Endothelial cell of umbilical vein (primary cell): ENCODE measurements around the gene ZMIZ1. TPM values are rescaled to one million over a fixed set of nuclear protein-coding genes. Genes with fewer than 3 reads are reported as not detected.

Source experiments
- BruUV-seq: library from RNA; stranded (reverse); fragments of 400-500 nt; replicated peaks from 2 replicates; lab custom pipeline; 2021; lab: Mats Ljungman, UMichigan
- CTCF ChIA-PET: fragments of 300-600, 350-600 bp; sonication (Branson Sonifier 250); formaldehyde crosslinking; loops from one replicate; lab custom pipeline; 2021; ENCODE audit warnings: antibody characterized with exemption, inconsistent platforms; lab: Charles Lee
- POLR2A ChIA-PET: fragments of 300-600, 350-600 bp; sonication (Branson Sonifier 250); formaldehyde crosslinking; loops from one replicate; lab custom pipeline; 2021; ENCODE audit warnings: antibody characterized with exemption, inconsistent platforms; lab: Charles Lee
- DNase-seq: peaks from one replicate; pipeline ENCODE4 v3.0.0-alpha.2; 2011; ENCODE audit warnings: low read depth, low spot score
- FAIRE-seq: peaks from 2 replicates; lab custom pipeline; 2011; peaks lifted over from hg19 to GRCh38; lab: Jason Lieb, UNC
- H2AFZ ChIP-seq: 2 replicates; pipeline ENCODE4 v1.6.0; 2012; ENCODE audit warnings: low read depth, low read length, control low read depth, inconsistent platforms
- H3K27ac ChIP-seq: 2 replicates; pipeline ENCODE4 v1.5.1; 2011; ENCODE audit warnings: low read depth, mild to moderate bottlenecking, control low read depth, low read length, moderate library complexity; ENCODE audit not compliant: insufficient read depth
- H3K27me3 ChIP-seq, 2 experiments: 2 replicates each; pipeline versions ENCODE4 v1.6.0 to v1.6.1; 2011; ENCODE audit warnings: low read length in 2 of 2, mixed read lengths in 1 of 2; ENCODE audit not compliant: control insufficient read depth in 2 of 2, insufficient read depth in 2 of 2
- H3K36me3 ChIP-seq, 2 experiments: 2 replicates in 1 of 2; 3 replicates in 1 of 2; pipeline ENCODE4 v1.5.1; 2011; ENCODE audit warnings: low read length in 2 of 2, mild to moderate bottlenecking in 1 of 2, moderate library complexity in 1 of 2; ENCODE audit not compliant: control insufficient read depth in 2 of 2, insufficient read depth in 2 of 2; ENCODE audit errors: extremely low read depth in 1 of 2
- H3K4me1 ChIP-seq: 3 replicates; pipeline ENCODE4 v1.5.1; 2011; ENCODE audit warnings: mild to moderate bottlenecking, low read length; ENCODE audit not compliant: control insufficient read depth, insufficient read depth; ENCODE audit errors: extremely low read depth
- H3K4me2 ChIP-seq: 2 replicates; pipeline ENCODE4 v1.6.1; 2011; ENCODE audit warnings: low read length, control low read depth, mixed read lengths; ENCODE audit not compliant: insufficient read depth
- H3K4me3 ChIP-seq, 3 experiments: fragments of 200-600 bp in 1 of 3; sonication (generic), shearing (Covaris generic) in 1 of 3; replicated peaks in 1 of 3; 2 replicates each; pipeline ENCODE4 v1.5.1; 2011 to 2016; ENCODE audit warnings: control low read depth in 3 of 3, low read length in 3 of 3, mild to moderate bottlenecking in 2 of 3, inconsistent platforms in 1 of 3, low read depth in 1 of 3, moderate library complexity in 1 of 3; ENCODE audit not compliant: insufficient read depth in 1 of 3
- H3K79me2 ChIP-seq: 2 replicates; pipeline ENCODE4 v1.6.0; 2012; ENCODE audit warnings: low read length, inconsistent platforms; ENCODE audit not compliant: control insufficient read depth, insufficient read depth
- H3K9ac ChIP-seq: replicated peaks from 2 replicates; pipeline ENCODE3; 2011; ENCODE audit warnings: low read length, control low read depth; ENCODE audit not compliant: insufficient read depth; ENCODE audit errors: extremely low read depth
- H3K9me1 ChIP-seq: replicated peaks from 3 replicates; pipeline ENCODE4 v1.6.0; 2011; ENCODE audit warnings: mild to moderate bottlenecking, low read length; ENCODE audit not compliant: control insufficient read depth, insufficient read depth; ENCODE audit errors: extremely low read depth
- H3K9me3 ChIP-seq: replicated peaks from 2 replicates; pipeline ENCODE4 v1.5.1; 2012; ENCODE audit warnings: low read length, inconsistent platforms; ENCODE audit not compliant: control insufficient read depth, insufficient read depth
- H4K20me1 ChIP-seq: replicated peaks from 2 replicates; pipeline ENCODE3; 2011; ENCODE audit warnings: mild to moderate bottlenecking, low read length; ENCODE audit not compliant: control insufficient read depth, insufficient read depth; ENCODE audit errors: extremely low read depth
- EZH2 ChIP-seq: IDR thresholded peaks from 2 replicates; pipeline ENCODE4 v1.6.1; 2012; ENCODE audit warnings: borderline replicate concordance, low read depth, mild to moderate bottlenecking, moderate library complexity, low read length, inconsistent platforms; ENCODE audit not compliant: severe bottlenecking
- FOS ChIP-seq: IDR thresholded peaks from 2 replicates; pipeline ENCODE4 v1.6.1; 2011; ENCODE audit warnings: mild to moderate bottlenecking, low read length, moderate library complexity, borderline replicate concordance; ENCODE audit not compliant: insufficient read depth
- GATA2 ChIP-seq: IDR thresholded peaks from 2 replicates; pipeline ENCODE4 v1.7.0; 2011; ENCODE audit warnings: low read depth, mild to moderate bottlenecking, moderate library complexity, mixed read lengths, low read length; ENCODE audit not compliant: insufficient read length, insufficient read depth
- JUN ChIP-seq: IDR thresholded peaks from 2 replicates; pipeline ENCODE4 v1.6.1; 2011; ENCODE audit warnings: borderline replicate concordance, low read depth; ENCODE audit not compliant: insufficient read length, insufficient read depth
- MAX ChIP-seq: IDR thresholded peaks from 2 replicates; pipeline ENCODE4 v1.6.1; 2011; ENCODE audit not compliant: insufficient read depth, insufficient read length
- MYC ChIP-seq: IDR thresholded peaks from one replicate; pipeline ENCODE4 v1.6.1; 2011; ENCODE audit warnings: mild to moderate bottlenecking, low read depth, low read length
- POLR2A ChIP-seq: IDR thresholded peaks from 2 replicates; pipeline ENCODE4 v1.6.1; 2012; ENCODE audit warnings: low read depth, mild to moderate bottlenecking, control low read depth, low read length
- POLR2AphosphoS5 ChIP-seq: IDR thresholded peaks from 2 replicates; pipeline ENCODE4 v1.6.1; 2012; ENCODE audit warnings: low read depth, mild to moderate bottlenecking, control low read depth, low read length, moderate library complexity; ENCODE audit not compliant: insufficient read depth
- dilution Hi-C: fragments of 300-500 bp; cut with MboI; formaldehyde crosslinking; loops from one replicate; pipeline ENCODE4 v1.15.0; 2019; ENCODE audit warnings: low sequenced_read_pairs; ENCODE audit not compliant: extremely low pct_ligation_motif_present
- intact Hi-C: fragments of 100-400 bp; cut with micrococcal nuclease; formaldehyde crosslinking; loops from one replicate; pipeline ENCODE4 v1.10.0; 2022
- polyA plus RNA-seq, 4 experiments: library from polyadenylated mRNA; depleted of rRNA in 3 of 4; stranded (reverse) in 3 of 4; unstranded in 1 of 4; fragments of >200 nt; gene quantifications; 2 replicates each; pipeline versions ENCODE4 v1.2.1 to v1.2.3, GENCODE V29; 2011 to 2012; ENCODE audit warnings: missing spikeins in 1 of 4
- total RNA-seq: library from RNA; stranded (reverse); gene quantifications from 2 replicates; pipeline ENCODE4 v1.2.3, GENCODE V29; 2021
- TF ChIP-seq, protein P1 (sequence below), 2 donors: IDR thresholded peaks; 1 replicate in 1 of 2; 2 replicates in 1 of 2; pipeline ENCODE4 v1.5.1; 2011; ENCODE audit warnings: low read length in 2 of 2, mild to moderate bottlenecking in 2 of 2, moderate library complexity in 2 of 2, control low read depth in 1 of 2, inconsistent platforms in 1 of 2, low read depth in 1 of 2; ENCODE audit not compliant: insufficient read depth in 1 of 2; ENCODE audit errors: extremely low read depth in 1 of 2

The ZMIZ1 gene
- total and polyA plus RNA-seq, 2 donors (not counting 3 experiments of a cell fraction or from before 2014, with no cell fraction given) = 12.5 to 46.7 TPM

GRCh38 chr10:79044036-79044632 lies 24.6 kb upstream of the ZMIZ1 start:
- no peaks in the 10 kb centered on the region for H3K79me2 ChIP-seq
- no peak overlapping the region for H2AFZ ChIP-seq
- no peak for DNase-seq
- H3K4me2 ChIP-seq = no peak overlapping the region
- H3K27ac ChIP-seq = no peak overlapping the region
- no TSS peak for BruUV-seq
- CTCF ChIA-PET = no interaction called here
- peaks cover 15 to 32% of the 10 kb centered on the region in 2 experiments for H3K27me3 ChIP-seq
- no peak overlapping the region for H3K4me3 ChIP-seq
- no peaks in the 10 kb centered on the region for H3K4me1 ChIP-seq
- no peak for TF ChIP-seq JUN
- TF ChIP-seq FOS = no peak
- TF ChIP-seq GATA2 = no peak
- no peak for TF ChIP-seq MYC
- H3K9ac ChIP-seq = no peak overlapping the region
- dilution Hi-C loops (no loop called here), intact Hi-C loops (no loop called here)
- H3K36me3 ChIP-seq = no peaks in the 10 kb centered on the region
- H3K9me1 ChIP-seq = no peaks in the 10 kb centered on the region
- no peaks in the 10 kb centered on the region for H3K9me3 ChIP-seq
- FAIRE-seq = no peak
- POLR2A ChIA-PET = no interaction called here
- H4K20me1 ChIP-seq = no peaks in the 10 kb centered on the region

DNA sequence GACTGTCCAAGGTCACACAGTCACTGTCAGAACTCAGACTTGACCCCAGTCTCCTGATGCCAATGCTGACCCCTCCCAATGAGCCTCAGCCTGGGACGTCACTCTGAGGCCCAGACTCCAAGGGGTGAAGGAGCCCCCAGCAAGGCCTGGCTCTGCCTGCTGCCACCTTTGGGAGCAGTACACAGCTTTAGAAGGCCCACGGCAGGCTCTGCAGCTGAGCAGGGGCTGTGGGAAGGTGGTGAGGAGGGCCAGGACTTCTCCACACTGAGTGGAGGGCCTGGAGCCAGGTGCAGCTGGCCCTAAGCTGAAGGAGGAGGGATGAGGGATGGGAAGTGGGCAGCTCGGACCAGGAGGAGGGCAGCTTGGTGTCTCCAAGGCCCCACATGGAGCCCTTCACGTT lies 23.9 kb upstream of the ZMIZ1 start:
- Histone ChIP-seq H3K36me3 (no peaks in the 10 kb centered on the region), H4K20me1 (no peaks in the 10 kb centered on the region), H3K27ac (no peak overlapping the region), H3K4me3 (no peak overlapping the region), H3K9me3 (no peaks in the 10 kb centered on the region), H3K4me1 (no peaks in the 10 kb centered on the region), H3K27me3 (peaks cover 11 to 25% of the 10 kb centered on the region in 2 experiments), H3K9ac (no peak overlapping the region), H2AFZ (no peak overlapping the region), H3K9me1 (no peaks in the 10 kb centered on the region), H3K4me2 (no peak overlapping the region), H3K79me2 (no peaks in the 10 kb centered on the region)
- dilution Hi-C loops = no loop called here
- no TSS peak for BruUV-seq
- no peak for DNase-seq
- no peak for TF ChIP-seq EZH2
- TF ChIP-seq JUN = no peak
- no peak for TF ChIP-seq MYC
- TF ChIP-seq POLR2AphosphoS5 = no peak
- TF ChIP-seq, protein P1, sequence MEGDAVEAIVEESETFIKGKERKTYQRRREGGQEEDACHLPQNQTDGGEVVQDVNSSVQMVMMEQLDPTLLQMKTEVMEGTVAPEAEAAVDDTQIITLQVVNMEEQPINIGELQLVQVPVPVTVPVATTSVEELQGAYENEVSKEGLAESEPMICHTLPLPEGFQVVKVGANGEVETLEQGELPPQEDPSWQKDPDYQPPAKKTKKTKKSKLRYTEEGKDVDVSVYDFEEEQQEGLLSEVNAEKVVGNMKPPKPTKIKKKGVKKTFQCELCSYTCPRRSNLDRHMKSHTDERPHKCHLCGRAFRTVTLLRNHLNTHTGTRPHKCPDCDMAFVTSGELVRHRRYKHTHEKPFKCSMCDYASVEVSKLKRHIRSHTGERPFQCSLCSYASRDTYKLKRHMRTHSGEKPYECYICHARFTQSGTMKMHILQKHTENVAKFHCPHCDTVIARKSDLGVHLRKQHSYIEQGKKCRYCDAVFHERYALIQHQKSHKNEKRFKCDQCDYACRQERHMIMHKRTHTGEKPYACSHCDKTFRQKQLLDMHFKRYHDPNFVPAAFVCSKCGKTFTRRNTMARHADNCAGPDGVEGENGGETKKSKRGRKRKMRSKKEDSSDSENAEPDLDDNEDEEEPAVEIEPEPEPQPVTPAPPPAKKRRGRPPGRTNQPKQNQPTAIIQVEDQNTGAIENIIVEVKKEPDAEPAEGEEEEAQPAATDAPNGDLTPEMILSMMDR (IDR thresholded peaks at IDR 0.05; ENCODE audit: extremely low read depth in 1 of 2, insufficient read depth in 1 of 2, low read depth in 1 of 2, low read length in 2 of 2) = no peak
- TF ChIP-seq GATA2 = no peak
- no peak for TF ChIP-seq POLR2A
- no peak for TF ChIP-seq MAX
- TF ChIP-seq FOS = no peak
- intact Hi-C loops = no loop called here
- ChIA-PET CTCF (interaction anchor here (1.2 kb wide), 1 partner anchor 70 kb away, joined by 3 read pairs; no protein-coding TSS in a partner anchor), POLR2A (no interaction called here)
- FAIRE-seq = no peak
